Liver (tissue), 9 donors: ENCODE data around the gene DMPK. TPM values are rescaled to one million over a fixed set of nuclear protein-coding genes. Genes with fewer than 3 reads are reported as not detected.

Source experiments
- DNase-seq: peaks from one replicate; pipeline ENCODE4 v3.0.0-alpha.2; 2017; ENCODE audit warnings: low spot score
- H3K27ac ChIP-seq, 2 donors: one replicate each; pipeline ENCODE4 v1.7.0; 2013; ENCODE audit warnings: inconsistent platforms in 2 of 2, low read length in 2 of 2, control low read depth in 1 of 2, low read depth in 1 of 2, mild to moderate bottlenecking in 1 of 2
- H3K27me3 ChIP-seq, 4 donors: one replicate each; pipeline versions ENCODE4 v1.6.1 to v1.7.0; 2013; ENCODE audit warnings: low read length in 3 of 4, inconsistent platforms in 1 of 4, mild to moderate bottlenecking in 1 of 4, moderate library complexity in 1 of 4; ENCODE audit not compliant: control insufficient read depth in 4 of 4, insufficient read depth in 4 of 4
- H3K36me3 ChIP-seq, 4 donors: one replicate each; pipeline versions ENCODE4 v1.6.1 to v1.7.0; 2013; ENCODE audit warnings: low read length in 3 of 4, mild to moderate bottlenecking in 3 of 4, low read depth in 1 of 4, moderate library complexity in 1 of 4; ENCODE audit not compliant: control insufficient read depth in 4 of 4, insufficient read depth in 3 of 4
- H3K4me1 ChIP-seq, 4 donors: one replicate each; pipeline versions ENCODE4 v1.6.1 to v1.7.0; 2013; ENCODE audit warnings: low read length in 3 of 4, mild to moderate bottlenecking in 3 of 4, moderate library complexity in 1 of 4; ENCODE audit not compliant: control insufficient read depth in 4 of 4, insufficient read depth in 4 of 4
- H3K4me3 ChIP-seq, 3 donors: one replicate each; pipeline versions ENCODE4 v1.6.1 to v1.7.0; 2013; ENCODE audit warnings: low read length in 3 of 3, control low read depth in 1 of 3, low read depth in 1 of 3, mild to moderate bottlenecking in 1 of 3
- H3K9ac ChIP-seq, 2 donors: one replicate each; pipeline ENCODE4 v1.7.0; 2013; ENCODE audit warnings: low read length in 2 of 2, mild to moderate bottlenecking in 2 of 2, moderate library complexity in 2 of 2, control low read depth in 1 of 2, low read depth in 1 of 2
- H3K9me3 ChIP-seq, 4 donors: one replicate each; pipeline versions ENCODE4 v1.6.1 to v1.7.0; 2013; ENCODE audit warnings: low read length in 3 of 4; ENCODE audit not compliant: control insufficient read depth in 4 of 4
- ATF3 ChIP-seq: IDR thresholded peaks from 2 replicates; pipeline ENCODE4 v1.6.1; 2016; ENCODE audit warnings: antibody characterized with exemption
- EGR1 ChIP-seq, 2 donors: IDR thresholded peaks; 2 replicates each; pipeline ENCODE4 v1.6.1; 2016 to 2018; ENCODE audit warnings: antibody characterized with exemption in 2 of 2, low read depth in 2 of 2
- FOXA1 ChIP-seq: IDR thresholded peaks from 2 replicates; pipeline ENCODE4 v1.6.1; 2016; ENCODE audit warnings: antibody characterized with exemption
- FOXA2 ChIP-seq: IDR thresholded peaks from 2 replicates; pipeline ENCODE4 v1.6.1; 2016; ENCODE audit warnings: antibody characterized with exemption
- GABPA ChIP-seq, 2 donors: IDR thresholded peaks in 1 of 2; conservative IDR thresholded peaks in 1 of 2; 2 replicates each; pipeline ENCODE4 v1.6.1; 2016; ENCODE audit warnings: antibody characterized with exemption in 2 of 2, mild to moderate bottlenecking in 1 of 2, moderate library complexity in 1 of 2
- HNF4G ChIP-seq: IDR thresholded peaks from 2 replicates; pipeline ENCODE4 v1.6.1; 2016; ENCODE audit warnings: antibody characterized with exemption
- JUND ChIP-seq, 2 donors: IDR thresholded peaks; 2 replicates each; pipeline ENCODE4 v1.6.1; 2016; ENCODE audit warnings: antibody characterized with exemption in 2 of 2
- NR2F2 ChIP-seq: IDR thresholded peaks from 2 replicates; pipeline ENCODE4 v1.6.1; 2016; ENCODE audit warnings: antibody characterized with exemption
- RAD21 ChIP-seq, 2 donors: IDR thresholded peaks; 2 replicates each; pipeline ENCODE4 v1.6.1; 2016; ENCODE audit warnings: antibody characterized with exemption in 2 of 2, mild to moderate bottlenecking in 2 of 2
- RXRA ChIP-seq, 2 donors: IDR thresholded peaks; 2 replicates each; pipeline ENCODE4 v1.6.1; 2017 to 2018; ENCODE audit warnings: antibody characterized with exemption in 2 of 2, mild to moderate bottlenecking in 1 of 2
- SP1 ChIP-seq: IDR thresholded peaks from 2 replicates; pipeline ENCODE4 v1.6.1; 2018; ENCODE audit warnings: antibody characterized with exemption, mild to moderate bottlenecking
- TAF1 ChIP-seq: conservative IDR thresholded peaks from 2 replicates; pipeline ENCODE4 v1.6.1; 2016; ENCODE audit warnings: antibody characterized with exemption, mild to moderate bottlenecking
- ZBTB33 ChIP-seq: IDR thresholded peaks from 2 replicates; pipeline ENCODE4 v1.6.1; 2016; ENCODE audit warnings: antibody characterized with exemption
- WGBS: extraction: QIAGEN DNeasy Blood & Tissue Kit; methylation state at CpG from one replicate; pipeline ENCODE4 v1.1.7; 2013; 5-methylcytosine and 5-hydroxymethylcytosine counted together
- polyA plus RNA-seq, 2 donors: library from polyadenylated mRNA; stranded (reverse) in 1 of 2; unstranded in 1 of 2; fragments of 200-250 nt in 1 of 2; fragments of >200 nt in 1 of 2; fragmentation: Nextera tagmentation in 1 of 2; extraction: Ambion mirVana in 1 of 2; gene quantifications; one replicate each; pipeline versions ENCODE4 v1.2.1 to v1.2.3, GENCODE V29; 2013 to 2015
- total RNA-seq, 2 donors: library from RNA; depleted of rRNA; stranded (reverse); fragments of >200 nt; gene quantifications; one replicate each; pipeline ENCODE4 v1.2.3, GENCODE V29; 2014
- TF ChIP-seq, protein P1 (sequence below): IDR thresholded peaks from 2 replicates; pipeline ENCODE4 v1.6.1; 2016; ENCODE audit warnings: antibody characterized with exemption, mild to moderate bottlenecking
- TF ChIP-seq, protein P2 (sequence below): IDR thresholded peaks from 2 replicates; pipeline ENCODE4 v1.6.1; 2016; ENCODE audit warnings: antibody characterized with exemption
- TF ChIP-seq, protein P3 (sequence below): fragments of 150-350 bp; IDR thresholded peaks from 2 replicates; pipeline ENCODE4 v1.5.1; 2017; ENCODE audit warnings: improper control_type of control experiment, low read depth, low read length; ENCODE audit not compliant: missing input control
- donor health status: healthy.
- donor health status: healthy.
- donor health status: healthy.
- donor health status: healthy.
- donor health status: healthy.

Gene DMPK
- total and polyA plus RNA-seq, 4 donors: 1.8 to 12.5 (median 6.1) TPM

- H3K9ac ChIP-seq: no peak overlapping the region
These were observed 9.4 kb downstream of the DMPK start for GRCh38 chr19:45772912-45773311.

GRCh38 chr19:45772130-45772840, 10.0 kb downstream of the DMPK start:
- DNase-seq: no peak
- H3K4me1 ChIP-seq: peaks cover 6 to 49% (median 23%) of the 10 kb centered on the region in 4 donors
- no peaks in the 10 kb centered on the region for H3K9me3 ChIP-seq
- 80% methylated on average over 14 of the region's 14 CpGs for WGBS
- H3K4me3 ChIP-seq: no peak overlapping the region
- no peaks in the 10 kb centered on the region for H3K36me3 ChIP-seq
- H3K27ac ChIP-seq: no peak overlapping the region
- TF ChIP-seq HNF4G (no peak), EGR1 (IDR thresholded peaks at IDR 0.05; ENCODE audit: low read depth in 2 of 2) (no peak), FOXA2 (no peak), JUND (IDR thresholded peaks at IDR 0.05) (no peak), RXRA (IDR thresholded peaks at IDR 0.05) (no peak), SP1 (no peak), ATF3 (no peak), TAF1 (no peak), FOXA1 (no peak), NR2F2 (no peak), ZBTB33 (no peak), RAD21 (IDR thresholded peaks at IDR 0.05) (no peak), GABPA (IDR thresholded peaks at IDR 0.05 in 1 of 2, conservative IDR thresholded peaks at IDR 0.05 in 1 of 2) (no peak)
- TF ChIP-seq, protein P1, sequence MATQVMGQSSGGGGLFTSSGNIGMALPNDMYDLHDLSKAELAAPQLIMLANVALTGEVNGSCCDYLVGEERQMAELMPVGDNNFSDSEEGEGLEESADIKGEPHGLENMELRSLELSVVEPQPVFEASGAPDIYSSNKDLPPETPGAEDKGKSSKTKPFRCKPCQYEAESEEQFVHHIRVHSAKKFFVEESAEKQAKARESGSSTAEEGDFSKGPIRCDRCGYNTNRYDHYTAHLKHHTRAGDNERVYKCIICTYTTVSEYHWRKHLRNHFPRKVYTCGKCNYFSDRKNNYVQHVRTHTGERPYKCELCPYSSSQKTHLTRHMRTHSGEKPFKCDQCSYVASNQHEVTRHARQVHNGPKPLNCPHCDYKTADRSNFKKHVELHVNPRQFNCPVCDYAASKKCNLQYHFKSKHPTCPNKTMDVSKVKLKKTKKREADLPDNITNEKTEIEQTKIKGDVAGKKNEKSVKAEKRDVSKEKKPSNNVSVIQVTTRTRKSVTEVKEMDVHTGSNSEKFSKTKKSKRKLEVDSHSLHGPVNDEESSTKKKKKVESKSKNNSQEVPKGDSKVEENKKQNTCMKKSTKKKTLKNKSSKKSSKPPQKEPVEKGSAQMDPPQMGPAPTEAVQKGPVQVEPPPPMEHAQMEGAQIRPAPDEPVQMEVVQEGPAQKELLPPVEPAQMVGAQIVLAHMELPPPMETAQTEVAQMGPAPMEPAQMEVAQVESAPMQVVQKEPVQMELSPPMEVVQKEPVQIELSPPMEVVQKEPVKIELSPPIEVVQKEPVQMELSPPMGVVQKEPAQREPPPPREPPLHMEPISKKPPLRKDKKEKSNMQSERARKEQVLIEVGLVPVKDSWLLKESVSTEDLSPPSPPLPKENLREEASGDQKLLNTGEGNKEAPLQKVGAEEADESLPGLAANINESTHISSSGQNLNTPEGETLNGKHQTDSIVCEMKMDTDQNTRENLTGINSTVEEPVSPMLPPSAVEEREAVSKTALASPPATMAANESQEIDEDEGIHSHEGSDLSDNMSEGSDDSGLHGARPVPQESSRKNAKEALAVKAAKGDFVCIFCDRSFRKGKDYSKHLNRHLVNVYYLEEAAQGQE: no peak
- TF ChIP-seq, protein P2, sequence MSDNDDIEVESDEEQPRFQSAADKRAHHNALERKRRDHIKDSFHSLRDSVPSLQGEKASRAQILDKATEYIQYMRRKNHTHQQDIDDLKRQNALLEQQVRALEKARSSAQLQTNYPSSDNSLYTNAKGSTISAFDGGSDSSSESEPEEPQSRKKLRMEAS: no peak
- TF ChIP-seq, protein P3, sequence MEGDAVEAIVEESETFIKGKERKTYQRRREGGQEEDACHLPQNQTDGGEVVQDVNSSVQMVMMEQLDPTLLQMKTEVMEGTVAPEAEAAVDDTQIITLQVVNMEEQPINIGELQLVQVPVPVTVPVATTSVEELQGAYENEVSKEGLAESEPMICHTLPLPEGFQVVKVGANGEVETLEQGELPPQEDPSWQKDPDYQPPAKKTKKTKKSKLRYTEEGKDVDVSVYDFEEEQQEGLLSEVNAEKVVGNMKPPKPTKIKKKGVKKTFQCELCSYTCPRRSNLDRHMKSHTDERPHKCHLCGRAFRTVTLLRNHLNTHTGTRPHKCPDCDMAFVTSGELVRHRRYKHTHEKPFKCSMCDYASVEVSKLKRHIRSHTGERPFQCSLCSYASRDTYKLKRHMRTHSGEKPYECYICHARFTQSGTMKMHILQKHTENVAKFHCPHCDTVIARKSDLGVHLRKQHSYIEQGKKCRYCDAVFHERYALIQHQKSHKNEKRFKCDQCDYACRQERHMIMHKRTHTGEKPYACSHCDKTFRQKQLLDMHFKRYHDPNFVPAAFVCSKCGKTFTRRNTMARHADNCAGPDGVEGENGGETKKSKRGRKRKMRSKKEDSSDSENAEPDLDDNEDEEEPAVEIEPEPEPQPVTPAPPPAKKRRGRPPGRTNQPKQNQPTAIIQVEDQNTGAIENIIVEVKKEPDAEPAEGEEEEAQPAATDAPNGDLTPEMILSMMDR: no peak
- no peaks in the 10 kb centered on the region for H3K27me3 ChIP-seq
- no peak overlapping the region for H3K9ac ChIP-seq

More at GRCh38 chr19:45772912-45773311, 9.4 kb downstream of the DMPK start:
- TF ChIP-seq HNF4G (no peak), GABPA (IDR thresholded peaks at IDR 0.05 in 1 of 2, conservative IDR thresholded peaks at IDR 0.05 in 1 of 2) (no peak), FOXA2 (no peak), RAD21 (IDR thresholded peaks at IDR 0.05) (no peak)
- TF ChIP-seq, protein P1: no peak
- no peak for DNase-seq
- H3K4me3 ChIP-seq: no peak overlapping the region
- no peak overlapping the region for H3K27ac ChIP-seq
- H3K27me3 ChIP-seq: no peaks in the 10 kb centered on the region
- H3K4me1 ChIP-seq: peaks cover 6 to 44% (median 23%) of the 10 kb centered on the region in 4 donors
- no peaks in the 10 kb centered on the region for H3K9me3 ChIP-seq
- H3K36me3 ChIP-seq: no peaks in the 10 kb centered on the region
- WGBS: 89% methylated on average over 3 of the region's 3 CpGs
